Hematopoietic multipotent progenitor cell treated with erythropoietin and hydrocortisone succinate and interleukin-3 and kit ligand, for 6 days (in vitro differentiated cells): ENCODE results near the gene MAD2L2.

Source experiments
- DNase-seq: peaks from one replicate; pipeline ENCODE4 v3.0.0-alpha.2; 2015

Gene MAD2L2

GRCh38 chr1:11652203-11652780 is 28.7 kb downstream of the MAD2L2 start:
- no peak for DNase-seq

DNA sequence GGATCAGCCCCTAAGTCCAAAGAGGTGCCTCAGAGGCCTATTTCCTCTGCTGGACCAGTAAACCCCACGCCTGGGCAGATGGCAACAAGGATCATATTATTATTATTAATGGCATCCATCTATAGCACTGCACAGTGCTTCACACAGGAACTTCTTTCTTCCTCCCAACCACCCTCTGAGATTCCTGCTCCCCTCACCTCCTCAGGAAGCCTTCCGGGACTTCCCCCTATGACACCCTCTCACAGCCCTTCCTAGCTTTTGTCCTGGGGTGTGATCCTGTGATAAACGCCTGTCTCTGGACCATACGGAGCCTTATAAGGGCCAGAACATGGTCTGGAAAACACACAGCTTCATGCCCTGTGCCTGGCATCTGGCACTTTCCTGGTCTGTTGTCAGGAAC is 29.9 kb downstream of the MAD2L2 start:
- no peak for DNase-seq

GRCh38 chr1:11650331-11650991 is 30.5 kb downstream of the MAD2L2 start:
- peak; percentile 86 for DNase-seq

GRCh38 chr1:11649624-11650330 is 31.2 kb downstream of the MAD2L2 start:
- DNase-seq: no peak

DNA sequence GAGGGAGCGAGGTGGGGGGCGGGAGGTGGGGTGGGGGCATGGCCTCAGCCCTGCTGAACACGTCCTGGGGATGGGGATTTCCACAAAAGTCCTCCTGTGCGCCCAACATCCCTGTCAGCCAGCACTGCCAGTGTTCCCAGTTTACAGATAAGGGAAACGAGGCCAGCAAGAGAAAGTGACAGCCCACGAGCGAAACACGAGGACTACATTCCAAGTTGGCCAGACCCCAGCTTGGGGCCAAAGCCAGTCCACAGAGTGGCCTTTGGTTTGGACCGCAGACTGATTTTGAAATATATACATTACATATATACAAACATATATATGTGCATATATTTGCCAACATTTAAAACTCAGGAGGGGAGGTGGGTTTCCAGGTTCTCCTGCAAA is 31.7 kb downstream of the MAD2L2 start:
- no peak for DNase-seq

- DNase-seq: peak; percentile 60
Observed at GRCh38 chr1:11648732-11649158, 32.2 kb downstream of the MAD2L2 start.

DNA sequence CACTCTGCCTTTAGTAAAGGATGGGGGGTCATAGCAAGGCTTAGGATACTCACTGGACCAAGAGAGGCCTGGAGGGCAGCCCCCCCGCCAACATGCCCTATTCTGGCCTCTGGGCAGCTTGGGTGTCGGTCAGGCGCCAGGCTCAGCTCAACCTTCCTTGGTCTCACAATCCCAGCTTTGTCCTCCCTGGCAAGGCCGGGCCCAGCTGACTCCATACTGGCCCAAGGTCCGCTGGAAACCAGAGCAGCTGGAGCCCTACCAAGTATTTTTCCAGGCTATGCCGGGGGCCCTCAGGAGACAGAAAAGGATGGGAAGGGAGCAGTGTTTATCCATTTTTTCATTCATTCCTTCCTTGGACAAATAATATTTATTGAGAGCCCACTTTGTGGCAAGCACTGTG is 32.9 kb downstream of the MAD2L2 start:
- DNase-seq: no peak

- no peak for DNase-seq
Observed at GRCh38 chr1:11647333-11647732, 33.6 kb downstream of the MAD2L2 start.

- DNase-seq: no peak
Observed at GRCh38 chr1:11646317-11646716, 34.6 kb downstream of the MAD2L2 start.

GRCh38 chr1:11645670-11646265 is 35.2 kb downstream of the MAD2L2 start:
- peak; percentile 92 for DNase-seq

DNA sequence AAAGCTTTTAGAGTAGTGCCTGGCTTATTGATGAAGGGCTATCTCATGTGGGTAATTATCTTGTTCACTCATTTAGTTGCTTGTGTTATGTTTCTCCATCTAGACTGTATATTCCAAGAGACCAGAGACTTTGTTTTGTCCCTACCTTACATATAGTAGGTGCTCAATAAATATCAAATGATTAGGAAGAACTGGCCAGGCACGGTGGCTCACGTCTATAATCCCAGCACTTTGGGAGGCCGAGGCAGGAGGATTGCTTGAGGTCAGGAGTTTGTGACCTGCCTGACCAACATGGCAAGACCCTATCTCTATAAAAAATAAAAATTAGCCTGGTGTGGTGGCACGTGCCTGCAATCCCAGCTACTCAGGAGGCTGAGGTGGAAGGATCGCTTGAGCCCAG is 35.7 kb downstream of the MAD2L2 start:
- DNase-seq: no peak

GRCh38 chr1:11643782-11644181 is 37.2 kb downstream of the MAD2L2 start:
- DNase-seq: no peak

GRCh38 chr1:11642418-11643017 is 38.4 kb downstream of the MAD2L2 start:
- DNase-seq: peak; percentile 83

- DNase-seq: no peak
Observed at GRCh38 chr1:11641776-11642305, 39.1 kb downstream of the MAD2L2 start.

DNA sequence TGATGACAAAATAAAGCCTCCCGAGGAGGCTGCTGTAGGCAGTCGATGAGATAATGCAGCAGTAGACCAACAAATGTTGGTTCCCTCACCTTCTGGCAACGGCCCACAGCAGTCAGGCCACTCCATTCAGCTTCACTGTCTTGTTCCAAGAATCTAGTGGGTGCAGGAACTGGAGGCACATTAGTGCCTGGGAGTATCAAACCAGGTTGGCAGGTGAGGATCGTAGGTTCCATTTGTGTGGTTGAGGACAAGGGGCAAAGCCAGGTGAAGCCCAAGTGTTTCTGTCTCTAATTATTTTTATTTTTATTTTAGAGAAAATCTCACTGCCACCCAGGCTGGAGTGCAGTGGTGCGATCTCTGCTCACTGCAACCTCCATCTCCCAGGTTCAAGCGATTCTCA is 40.0 kb downstream of the MAD2L2 start:
- no peak for DNase-seq

DNA sequence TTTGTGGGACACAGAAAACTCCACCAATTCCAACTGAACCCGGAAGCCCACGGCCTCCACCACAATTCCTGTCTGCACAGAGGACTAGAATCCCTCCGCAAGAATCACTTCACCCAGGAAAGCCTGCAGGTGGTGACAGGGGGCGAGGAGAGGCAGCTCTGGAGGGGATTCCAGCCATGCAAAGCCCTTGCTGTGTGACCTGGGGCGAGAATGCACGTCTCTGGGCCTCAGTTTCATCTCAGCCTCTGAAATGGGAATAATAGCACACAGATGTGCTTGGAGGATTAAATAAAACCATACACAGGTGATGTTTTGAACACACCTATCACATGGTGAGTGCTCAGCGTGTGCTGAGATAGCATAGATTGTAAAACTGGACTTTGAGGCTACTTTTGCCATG is 40.8 kb downstream of the MAD2L2 start:
- no peak for DNase-seq

GRCh38 chr1:11639372-11639771 is 41.6 kb downstream of the MAD2L2 start:
- DNase-seq: no peak

DNA sequence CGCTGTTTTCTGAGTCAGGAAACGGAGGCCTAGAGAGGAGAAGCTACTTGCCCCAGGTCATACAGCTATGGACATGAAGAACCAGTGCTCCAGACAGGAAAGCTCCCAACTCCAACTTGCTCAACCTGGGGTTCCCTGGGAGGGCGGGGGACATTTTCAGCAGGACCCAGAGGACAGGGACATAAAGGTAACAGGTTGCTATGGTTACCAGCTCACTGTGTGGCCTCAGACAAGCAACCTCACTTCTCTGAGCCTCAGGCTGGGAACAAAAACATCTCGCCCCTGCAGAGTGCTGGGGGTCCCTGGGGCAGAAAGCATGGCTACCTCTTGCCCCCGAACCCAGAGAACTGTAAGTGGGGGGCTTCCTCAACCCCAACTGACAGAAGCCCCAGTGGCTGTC is 42.8 kb downstream of the MAD2L2 start:
- no peak for DNase-seq

- DNase-seq: no peak
Observed at GRCh38 chr1:11634365-11635192, 46.4 kb downstream of the MAD2L2 start.

GRCh38 chr1:11629184-11630016 is 51.5 kb downstream of the MAD2L2 start:
- DNase-seq: no peak

- no peak for DNase-seq
Observed at GRCh38 chr1:11628767-11629166, 52.2 kb downstream of the MAD2L2 start.
